ELF-1 (cell line): ENCODE data around the gene MLYCD.

ENCODE experiments used
- DNase-seq: peaks from one replicate; pipeline ENCODE4 v3.0.0-alpha.2; 2016; ENCODE audit warnings: low read depth, low spot score

The MLYCD gene

GRCh38 chr16:83954577-83955016, 55.7 kb downstream of the MLYCD start:
- peak; percentile 65 for DNase-seq

- DNase-seq: no peak
Measured at GRCh38 chr16:83955218-83956130, 56.6 kb downstream of the MLYCD start.

DNA sequence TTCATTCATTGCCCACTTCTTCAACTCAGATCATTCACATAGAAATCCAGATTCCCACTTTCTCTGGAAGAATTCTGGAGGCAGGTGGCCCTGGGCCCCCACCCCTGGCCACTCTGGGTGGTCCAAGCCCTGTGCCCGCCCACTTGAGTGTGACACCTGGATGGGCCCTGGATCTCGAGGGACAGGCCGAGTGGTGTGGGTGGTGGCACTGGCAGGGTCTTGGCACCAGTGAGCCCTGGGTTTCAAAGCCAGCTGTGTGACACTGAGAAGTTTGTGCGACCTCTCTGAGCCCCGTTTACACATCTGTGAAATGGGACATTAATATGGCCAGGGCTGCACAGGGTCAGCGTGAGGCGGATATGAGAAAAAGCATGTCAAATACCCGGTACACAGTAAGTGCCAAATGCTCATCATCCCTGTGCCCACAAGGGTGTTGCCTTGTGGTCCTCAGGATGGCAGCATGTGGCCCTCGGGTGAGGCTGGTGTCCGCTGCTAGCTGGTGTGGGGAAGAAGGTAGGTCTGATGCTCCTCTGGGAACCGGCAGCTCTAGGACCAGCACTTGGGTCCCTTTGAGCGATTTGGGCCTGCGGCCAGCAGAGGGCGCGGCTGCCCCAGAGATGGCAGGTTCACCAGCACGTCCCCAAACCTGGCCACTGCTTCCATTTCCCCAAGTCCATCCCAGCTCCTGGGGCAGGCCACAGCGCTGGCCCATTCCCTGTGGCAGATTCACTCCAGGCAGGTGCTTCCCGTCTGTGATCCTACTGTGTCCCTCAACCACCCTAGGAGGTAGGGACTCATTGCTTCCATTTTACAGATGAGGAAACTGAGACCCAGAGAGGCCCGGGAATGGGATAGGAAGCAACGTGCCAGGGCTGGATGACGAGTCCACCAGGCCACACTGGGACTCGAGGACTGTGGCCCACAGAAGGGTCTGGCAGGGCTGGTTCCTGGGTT, 57.7 kb downstream of the MLYCD start:
- DNase-seq: peak; percentile 94

DNA sequence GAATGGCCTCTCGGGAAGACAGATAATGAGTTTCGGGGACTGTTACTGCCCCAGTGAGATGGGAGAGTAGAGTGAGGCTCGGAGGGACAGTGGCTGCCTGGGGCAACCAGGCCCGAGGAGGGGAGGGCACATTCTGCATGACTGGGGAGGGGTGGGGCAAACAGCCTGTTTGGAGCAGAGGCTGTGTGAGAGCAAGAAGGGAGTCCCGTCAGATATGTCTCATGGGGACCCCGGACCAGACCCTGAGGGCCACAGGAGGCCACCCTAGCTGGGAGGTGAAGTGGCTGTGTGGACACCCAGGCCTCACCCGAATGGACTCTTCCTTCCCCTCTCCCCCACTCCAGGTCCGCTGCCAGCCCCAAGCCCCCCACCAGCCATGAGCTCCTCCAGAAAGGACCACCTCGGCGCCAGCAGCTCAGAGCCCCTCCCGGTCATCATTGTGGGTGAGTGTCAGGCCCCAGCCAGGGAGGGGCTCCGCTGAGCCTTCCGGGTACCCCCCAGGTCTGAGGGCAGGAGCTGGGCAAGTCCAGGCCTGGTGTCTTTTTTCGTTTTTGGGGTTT, 58.5 kb downstream of the MLYCD start:
- DNase-seq: no peak

DNA sequence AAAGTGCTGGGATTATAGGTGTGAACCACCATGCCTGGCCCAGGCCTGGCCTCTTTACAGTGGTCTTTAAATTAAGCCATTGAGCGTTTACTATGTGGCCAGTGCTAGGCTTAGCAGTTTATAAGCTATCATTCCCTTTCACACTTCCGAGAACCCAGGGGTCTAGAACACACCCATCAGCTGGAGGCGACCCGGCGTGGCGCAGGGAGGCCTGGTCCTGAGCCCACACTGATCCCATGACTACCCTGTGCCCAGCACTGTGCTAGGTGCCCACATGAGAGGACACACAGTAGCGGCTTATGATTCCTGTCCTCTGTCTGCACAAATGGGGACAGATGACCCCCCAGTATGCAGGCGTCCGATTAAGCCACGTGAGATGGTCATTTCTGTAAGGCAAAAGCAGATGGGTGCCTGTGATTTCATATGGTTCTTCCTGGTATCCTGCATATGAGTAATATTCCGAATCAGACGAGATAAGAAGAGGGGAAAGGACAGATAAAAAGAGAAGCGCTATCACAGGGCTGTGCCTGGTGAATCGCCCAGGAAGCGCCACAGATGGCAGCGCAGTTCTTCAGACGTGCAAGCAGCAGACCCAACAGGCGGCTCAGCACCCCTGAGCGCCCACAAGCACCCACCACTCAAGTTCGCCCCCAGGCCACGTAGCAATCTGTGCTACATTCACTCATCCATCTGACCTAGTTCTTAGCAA, 59.4 kb downstream of the MLYCD start:
- DNase-seq: no peak

GRCh38 chr16:83958846-83959565, 60.1 kb downstream of the MLYCD start:
- DNase-seq: no peak

DNA sequence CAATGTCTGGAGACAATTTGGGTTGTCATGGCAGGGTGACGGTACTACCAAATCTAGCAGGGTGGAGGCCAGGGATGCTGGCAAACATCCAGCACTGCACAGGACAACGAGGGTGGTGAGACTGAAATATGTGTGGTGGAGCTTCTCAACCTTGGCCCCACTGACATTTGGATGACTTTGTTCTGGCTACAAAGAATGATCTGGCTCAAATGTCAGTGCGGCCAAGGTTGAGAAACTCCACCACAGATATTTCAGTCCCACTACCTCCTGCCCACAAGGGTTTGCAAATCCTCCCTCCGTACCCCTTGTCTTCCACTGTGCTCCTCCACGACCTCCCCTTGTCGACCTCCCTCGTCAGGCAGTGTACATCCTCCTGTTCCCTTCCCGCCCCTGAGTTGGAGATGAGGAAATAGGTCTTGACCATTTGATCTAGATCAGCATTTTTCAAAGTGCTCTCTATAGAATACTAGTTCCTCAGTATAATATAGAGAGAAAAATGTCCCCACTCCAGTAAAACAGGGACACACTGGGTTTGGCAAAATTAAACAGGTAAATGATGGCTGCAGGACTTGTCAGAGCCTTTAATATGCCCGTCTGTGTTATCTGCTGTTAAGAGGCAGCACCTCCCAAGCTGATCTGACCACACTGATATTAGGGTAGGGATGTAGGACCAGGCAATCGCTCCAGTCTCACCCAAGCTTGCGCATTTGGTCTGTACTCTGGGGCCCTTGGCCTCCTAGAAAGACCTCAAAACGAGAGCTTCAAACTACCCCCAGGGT, 60.9 kb downstream of the MLYCD start:
- no peak for DNase-seq

GRCh38 chr16:83960521-83961249, 61.8 kb downstream of the MLYCD start:
- no peak for DNase-seq

DNA sequence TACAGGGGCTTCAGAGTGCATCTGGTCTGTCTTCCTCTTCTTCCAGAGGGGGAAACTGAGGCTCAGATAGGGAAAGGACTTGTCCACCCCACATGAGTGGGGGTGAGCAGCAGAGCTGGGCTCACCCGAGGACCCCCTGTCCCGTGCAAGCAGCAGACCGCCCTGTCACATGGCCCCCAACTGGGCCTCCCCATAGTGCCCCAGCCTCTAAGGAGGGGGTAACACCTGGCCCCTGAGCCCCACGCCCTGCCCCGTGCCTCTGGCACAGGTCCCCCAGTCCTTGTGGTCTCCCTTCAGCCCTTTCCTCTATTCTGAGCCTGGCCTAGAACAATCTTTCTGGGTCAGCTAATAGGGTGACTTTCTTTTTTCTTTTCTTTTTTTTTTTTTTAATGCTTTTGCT, 62.7 kb downstream of the MLYCD start:
- DNase-seq: no peak

- no peak for DNase-seq
Measured at GRCh38 chr16:83963277-83964119, 64.6 kb downstream of the MLYCD start.

- DNase-seq: no peak
Measured at GRCh38 chr16:83964684-83965443, 65.9 kb downstream of the MLYCD start.

- no peak for DNase-seq
Measured at GRCh38 chr16:83965444-83966152, 66.7 kb downstream of the MLYCD start.

GRCh38 chr16:83966153-83966696, 67.3 kb downstream of the MLYCD start:
- peak; percentile 40 for DNase-seq

- no peak for DNase-seq
Measured at GRCh38 chr16:83967091-83967490, 68.2 kb downstream of the MLYCD start.

GRCh38 chr16:83967838-83968305, 69.0 kb downstream of the MLYCD start, which contains the start of gene NECAB2:
Gene NECAB2 (plus strand): TSS chr16:83968244. CDS start chr16:83968649, 405 bp downstream.
- no peak for DNase-seq

- no peak for DNase-seq
Measured at GRCh38 chr16:83968306-83968851, 69.5 kb downstream of the MLYCD start.
